NCI-H1105 treated with DMSO at 0.1 percent for 48 hours (cell line): Measurements from ENCODE around the gene LAMA4.
A peak's percentile ranks its signal among the peaks of the same experiment; 100 is the strongest.

Experiments used
- DNase-seq: peaks from one replicate; lab custom pipeline; 2025; lab: John Stamatoyannopoulos, UW

LAMA4 gene

DNA sequence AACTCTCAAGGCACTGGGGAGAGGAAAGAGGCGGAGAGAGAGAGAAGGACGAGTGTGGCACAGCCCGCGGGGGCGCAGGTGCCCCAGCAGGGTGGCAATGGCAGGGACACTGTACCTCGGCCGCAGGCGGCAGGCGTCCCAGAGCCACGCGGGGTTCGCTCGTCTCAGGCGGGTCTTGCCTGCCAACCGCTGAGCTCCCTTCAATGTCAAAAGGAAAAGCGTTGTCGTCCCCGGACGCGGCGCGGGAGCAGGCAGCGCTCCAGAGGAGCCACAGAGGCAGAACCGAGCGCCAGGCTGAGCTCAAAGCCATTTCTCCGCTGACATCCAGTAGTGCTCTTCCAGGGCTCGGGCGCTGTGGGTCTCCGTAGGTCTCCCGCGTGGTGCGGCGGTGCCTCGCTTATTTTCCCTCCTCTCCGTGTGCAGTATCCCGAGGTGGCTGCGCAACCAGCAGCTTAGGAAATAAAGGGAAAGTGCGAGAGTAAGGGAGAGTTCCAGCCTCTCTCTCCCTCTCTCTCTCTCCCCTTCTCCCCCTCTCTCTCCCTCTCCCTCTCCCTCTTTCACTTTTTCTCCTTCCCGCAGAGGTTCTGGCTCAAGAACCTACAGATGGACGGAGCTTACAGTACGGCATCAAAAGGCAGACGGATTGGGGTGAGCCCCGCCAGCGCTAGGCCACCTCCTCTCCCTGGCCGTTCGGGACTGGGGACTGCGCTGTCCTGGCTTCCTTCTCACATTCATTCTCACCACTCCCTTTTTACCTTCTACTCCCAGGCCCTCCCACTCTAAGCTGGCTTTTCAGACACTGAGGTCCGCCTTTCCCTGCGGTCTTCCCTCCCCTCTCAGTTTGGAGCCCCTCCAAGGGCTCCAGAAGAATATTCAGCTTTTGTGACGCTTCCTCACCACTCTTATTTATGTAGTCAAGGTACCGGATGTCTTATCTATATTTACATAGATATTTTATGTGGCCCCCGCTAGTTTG lies at the start of gene LAMA4:
Gene LAMA4 (minus strand): TSS at position 727 of the 976 bp plus-strand sequence. CDS start 417 bp downstream, at position 310.
- DNase-seq = peak; percentile 48

GRCh38 chr6:112302142-112302705 lies 47.9 kb upstream of the LAMA4 start:
- DNase-seq = no peak

DNA sequence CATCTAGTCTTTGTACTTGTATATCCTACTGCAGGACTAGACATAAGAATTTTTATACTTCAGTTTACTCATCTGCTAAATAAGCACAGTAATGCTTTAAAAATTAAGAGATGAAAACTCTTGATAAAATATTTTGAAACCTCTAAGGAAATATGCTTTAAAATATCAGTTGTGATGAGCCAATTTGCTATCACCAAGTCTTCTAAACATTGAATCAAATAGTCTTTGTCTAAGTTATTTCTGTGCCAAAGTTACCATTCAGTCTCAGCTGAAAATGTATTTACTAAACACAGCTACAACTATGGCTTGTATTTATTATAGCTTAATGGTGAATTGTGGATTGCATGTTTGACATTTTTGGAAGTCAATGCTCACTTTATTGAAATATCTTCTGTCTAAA lies 46.5 kb upstream of the LAMA4 start:
- DNase-seq = no peak

GRCh38 chr6:112298816-112299281 lies 44.5 kb upstream of the LAMA4 start:
- DNase-seq = no peak

DNA sequence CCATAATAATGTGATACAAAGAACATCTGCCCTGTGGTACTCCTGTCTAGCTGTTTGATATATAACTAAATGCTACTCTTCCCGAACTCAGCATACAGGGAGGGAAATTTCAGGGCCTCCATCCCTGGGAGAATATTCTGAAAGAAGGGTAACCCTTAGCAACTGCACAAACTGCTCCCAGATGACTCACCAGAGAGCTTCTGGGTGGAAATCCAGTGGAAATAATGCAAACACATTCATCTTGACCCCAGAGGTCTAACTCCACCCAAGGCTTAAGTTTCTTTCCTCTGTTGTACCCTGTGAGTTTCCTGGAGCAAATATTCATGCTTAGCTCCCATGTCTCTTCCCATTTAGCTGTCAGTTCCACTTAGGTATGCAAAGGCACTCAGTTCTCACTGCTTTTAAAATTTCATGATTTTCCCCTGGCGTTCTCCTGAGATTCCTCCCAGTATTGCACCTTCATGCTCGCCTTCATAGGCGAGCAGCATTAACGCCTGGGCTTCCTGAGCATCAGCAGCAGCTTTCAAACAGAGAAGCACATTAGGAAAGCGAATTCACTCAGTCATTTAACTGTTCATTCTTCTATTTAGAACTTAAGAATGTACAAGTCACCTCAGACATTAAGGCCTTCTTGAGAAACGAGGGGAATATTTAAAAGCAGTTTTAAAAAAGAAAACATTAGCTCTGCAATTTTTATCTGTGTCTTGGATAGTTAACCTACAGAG lies 43.8 kb upstream of the LAMA4 start:
- DNase-seq = no peak

DNA sequence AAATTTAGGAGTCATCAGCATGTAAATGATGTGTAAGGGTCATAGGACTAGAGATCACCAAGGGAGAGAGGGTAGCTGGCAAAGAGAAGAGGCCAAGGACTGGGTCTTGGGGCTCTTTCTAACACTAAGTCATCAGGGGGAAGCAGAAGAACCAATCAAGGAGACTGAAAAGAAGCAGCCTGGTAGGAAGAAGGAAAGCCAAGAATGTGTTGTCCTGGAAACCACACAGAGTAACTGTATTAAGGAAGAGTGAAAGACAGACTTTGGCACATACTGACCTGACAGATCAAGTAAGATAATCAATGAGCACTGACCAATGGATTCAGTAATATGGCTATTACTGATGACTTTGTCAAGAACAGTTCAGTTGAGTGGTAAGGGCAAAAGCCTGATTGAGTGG lies 42.3 kb upstream of the LAMA4 start:
- no peak for DNase-seq

DNA sequence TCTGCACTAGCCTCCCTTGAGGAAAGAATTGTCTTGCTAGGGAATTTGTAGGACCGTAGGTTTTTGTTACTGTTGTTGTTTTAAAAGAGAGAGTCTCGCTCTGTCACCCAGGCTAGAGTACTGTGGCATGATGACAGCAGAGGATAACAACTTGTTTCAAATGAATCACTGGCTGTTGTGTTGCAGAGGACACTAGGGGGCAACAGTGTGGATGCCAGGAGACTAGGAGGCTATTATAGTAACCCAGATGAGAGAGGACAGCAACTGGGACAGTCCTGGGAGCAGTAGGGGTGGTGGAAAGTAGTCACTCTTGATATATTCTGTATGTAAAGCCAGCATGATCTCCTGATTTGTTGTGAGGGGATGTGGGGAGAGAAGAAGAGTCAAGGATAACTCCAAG lies 41.8 kb upstream of the LAMA4 start:
- DNase-seq = no peak

DNA sequence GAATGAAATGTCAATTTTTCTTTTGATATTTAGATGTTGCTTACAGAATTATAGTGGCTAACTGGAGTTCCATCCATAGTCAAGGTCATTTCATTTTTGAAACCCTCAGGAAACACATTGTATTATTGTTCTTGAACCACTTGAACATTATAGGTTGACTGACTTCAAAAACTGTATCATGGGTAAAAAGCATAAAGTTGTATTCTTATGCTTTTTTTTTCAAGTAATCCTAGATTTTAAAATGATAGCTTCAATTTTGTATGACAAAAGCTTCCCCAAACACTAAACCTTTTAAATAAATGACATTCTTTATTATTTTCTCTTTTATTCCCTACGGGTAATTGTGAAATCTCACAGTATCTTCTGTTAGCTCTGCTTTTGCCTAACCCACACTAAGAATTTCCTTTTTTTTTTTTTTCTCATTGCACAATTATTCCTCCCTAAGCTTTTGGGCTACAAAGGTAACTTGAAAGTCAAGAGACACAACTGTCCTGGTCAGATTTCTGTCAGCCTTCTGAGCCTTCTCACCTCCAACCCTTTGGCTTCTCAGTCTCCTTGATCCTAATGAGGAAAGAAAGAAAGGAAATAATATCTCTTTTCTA lies 36.9 kb upstream of the LAMA4 start:
- DNase-seq = no peak

DNA sequence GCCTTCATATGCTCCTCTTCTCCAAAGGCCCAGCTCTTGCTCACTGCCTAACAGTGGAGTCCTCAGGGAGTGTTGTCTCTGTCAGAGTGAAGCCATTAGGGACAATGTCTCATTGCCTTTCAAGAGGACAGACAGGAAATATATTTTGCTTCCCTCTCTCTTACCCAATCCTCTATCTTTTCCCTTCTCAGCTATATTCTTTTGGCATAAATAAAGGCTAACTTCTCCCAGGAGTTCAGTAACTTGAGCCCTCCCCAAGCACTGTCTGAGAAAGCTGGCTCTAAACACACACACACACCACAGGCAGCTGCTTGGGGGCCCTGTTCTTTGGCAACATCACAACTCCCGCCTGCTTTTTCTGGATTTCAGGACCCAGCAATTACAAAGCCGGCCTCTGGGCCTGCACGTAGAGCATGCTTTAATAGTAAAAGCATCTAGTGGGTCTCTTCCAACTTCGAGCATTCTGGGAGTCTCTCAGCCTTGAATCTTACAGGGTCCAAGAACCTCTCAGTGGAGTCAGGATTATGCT lies 34.7 kb upstream of the LAMA4 start:
- DNase-seq = no peak

GRCh38 chr6:112288475-112288874 lies 34.1 kb upstream of the LAMA4 start:
- no peak for DNase-seq

GRCh38 chr6:112287577-112288225 lies 33.3 kb upstream of the LAMA4 start:
- DNase-seq = no peak

- DNase-seq = no peak
Measured at GRCh38 chr6:112286500-112287144, 32.3 kb upstream of the LAMA4 start.

DNA sequence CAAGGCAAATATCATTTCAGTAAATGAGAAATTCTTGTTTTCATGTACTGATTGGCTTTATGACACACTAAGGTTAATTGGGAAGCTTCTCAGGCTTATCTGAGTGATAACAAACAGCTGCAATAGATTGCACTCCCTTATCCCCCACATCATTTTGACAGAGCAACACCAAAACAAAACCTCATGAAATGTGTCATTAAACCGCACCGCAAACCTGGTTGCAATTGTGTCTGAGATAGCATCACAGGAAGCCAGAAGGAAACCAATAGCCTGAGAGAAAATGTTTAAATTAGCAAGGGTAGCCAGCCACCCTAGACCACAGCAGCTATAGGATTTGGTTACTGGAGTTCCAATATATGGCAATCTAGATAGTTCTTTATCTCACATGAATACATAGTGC lies 31.6 kb upstream of the LAMA4 start:
- DNase-seq = no peak

DNA sequence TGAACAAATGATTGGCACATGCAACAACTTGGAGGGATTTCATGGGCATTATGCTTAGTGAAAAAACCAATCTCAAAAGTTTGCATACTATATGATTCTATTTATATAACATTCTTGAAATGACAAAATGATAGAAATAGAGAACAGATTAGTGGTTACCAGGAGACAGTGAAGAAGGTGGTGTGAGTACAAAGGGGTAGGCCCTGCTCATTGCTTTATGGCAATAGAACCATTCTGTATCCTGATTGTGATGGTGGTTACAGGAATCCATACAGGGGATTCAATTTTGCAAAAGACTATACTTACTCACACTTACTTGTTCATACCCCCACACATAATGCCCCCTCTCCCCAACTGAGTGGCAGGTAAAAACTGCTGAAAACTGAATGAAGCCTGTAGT lies 30.2 kb upstream of the LAMA4 start:
- DNase-seq = no peak

GRCh38 chr6:112283621-112284020 lies 29.3 kb upstream of the LAMA4 start:
- no peak for DNase-seq

DNA sequence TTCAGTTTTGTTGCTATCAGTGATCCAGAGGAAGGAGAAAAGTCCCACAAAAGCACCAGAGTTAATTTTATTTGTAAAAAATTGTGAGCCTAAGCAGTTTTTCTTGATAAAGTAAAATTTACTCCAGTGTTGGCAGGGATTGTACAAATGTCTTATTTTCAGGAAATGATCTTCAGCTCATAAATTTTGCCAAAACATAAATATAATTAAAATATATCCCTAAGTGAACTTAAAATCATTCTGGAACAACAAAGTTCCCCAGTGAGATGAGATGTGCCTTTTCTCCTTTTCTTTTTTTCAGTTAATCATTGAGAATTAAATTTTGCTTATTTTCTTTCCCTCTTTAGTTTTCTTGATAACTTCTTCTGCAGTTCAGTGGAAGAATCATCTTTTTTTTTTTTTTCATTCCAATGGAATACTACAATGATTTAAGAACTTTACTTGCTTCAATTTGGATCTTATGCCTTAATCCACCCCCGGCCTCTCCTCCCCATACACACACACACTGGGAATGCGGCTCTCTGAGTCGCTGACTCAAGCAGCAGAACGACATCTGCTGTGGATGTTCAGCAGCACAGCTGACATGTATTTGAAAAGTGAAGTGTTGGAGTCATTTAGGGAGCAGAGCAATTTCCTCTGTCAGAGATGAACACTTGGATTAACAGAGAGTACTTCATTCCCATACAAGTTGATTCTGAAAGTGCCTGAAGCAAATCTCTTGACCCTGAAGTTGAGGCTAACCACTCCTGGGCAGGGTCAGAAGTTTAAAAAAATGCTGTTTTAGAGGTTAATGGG lies 27.7 kb upstream of the LAMA4 start:
- DNase-seq = no peak

DNA sequence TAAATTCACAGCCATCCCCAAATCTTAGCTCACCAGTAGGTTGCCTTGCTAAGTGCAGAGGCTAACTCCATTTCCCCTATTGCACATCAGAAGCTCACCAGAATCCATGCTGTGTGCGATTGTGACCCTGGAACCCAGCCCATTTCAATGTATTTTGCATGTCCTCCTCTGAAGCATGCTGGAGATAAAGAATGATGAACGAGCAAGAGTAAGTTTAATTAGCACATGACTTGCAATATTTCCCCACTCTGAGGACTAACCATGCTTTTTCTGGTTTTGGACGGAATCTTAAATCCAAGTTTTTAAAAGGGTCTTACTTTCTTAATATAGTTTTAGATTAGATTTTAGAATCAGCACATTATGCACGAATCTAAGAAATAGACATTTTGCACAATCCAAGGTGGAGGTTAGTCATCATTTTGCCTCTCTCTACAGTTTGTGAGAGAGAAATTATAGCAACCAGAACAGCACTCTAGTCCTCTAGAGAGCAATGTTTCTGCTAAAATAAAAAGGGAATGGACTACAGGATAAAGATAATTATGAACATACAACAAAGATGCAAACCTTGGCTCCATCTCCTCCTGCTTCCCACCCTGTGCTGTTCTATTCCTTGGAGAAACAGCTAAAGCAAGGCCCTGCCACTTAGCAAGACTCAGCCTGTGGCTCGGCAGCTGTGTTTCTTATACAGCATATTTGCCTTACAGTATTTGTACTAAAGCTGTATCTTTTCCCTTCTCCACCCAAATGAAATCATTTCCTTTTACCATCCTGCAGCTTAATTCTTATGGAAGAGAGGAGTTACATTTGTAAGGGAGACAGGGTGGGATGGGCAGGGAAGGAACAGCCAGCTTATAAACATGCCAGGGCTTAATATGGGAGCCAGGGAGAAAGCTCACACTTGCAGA lies 24.9 kb upstream of the LAMA4 start:
- DNase-seq = no peak

GRCh38 chr6:112275365-112275764 lies 21.0 kb upstream of the LAMA4 start:
- no peak for DNase-seq

- no peak for DNase-seq
Measured at GRCh38 chr6:112274774-112275173, 20.4 kb upstream of the LAMA4 start.
